ENCODE measurements around the gene NCAPH2.

GRCh38 chr22:50483977-50484853, 23.8 kb upstream of the NCAPH2 start:
- TF ChIP-seq ATF2 (IDR thresholded peaks at IDR 0.05; ENCODE audit: low read length) (no peak), CEBPB (IDR thresholded peaks at IDR 0.05; ENCODE audit: low read depth, low read length) (no peak), POLR2A (IDR thresholded peaks at IDR 0.05; ENCODE audit: control extremely low read depth in 1 of 2, low read depth in 2 of 2, low read length in 2 of 2) (no peak), RBBP5 (IDR thresholded peaks at IDR 0.05; ENCODE audit: borderline replicate concordance, low read depth, low read length) (no peak), CTCF (IDR thresholded peaks at IDR 0.05; ENCODE audit: control extremely low read depth in 1 of 3, insufficient read depth in 1 of 3, low read depth in 1 of 3, low read length in 3 of 3) (no peak), CREB1 (IDR thresholded peaks at IDR 0.05) (no peak), EGR1 (IDR thresholded peaks at IDR 0.05; ENCODE audit: borderline replicate concordance, low read depth, low read length) (no peak), SP1 (IDR thresholded peaks at IDR 0.05; ENCODE audit: low read depth, low read length) (no peak), ZNF274 (IDR thresholded peaks at IDR 0.05; ENCODE audit: borderline replicate concordance, extremely low read depth, low read length) (no peak), MAX (IDR thresholded peaks at IDR 0.05) (no peak), YY1 (IDR thresholded peaks at IDR 0.05; ENCODE audit: low read depth, low read length) (no peak)

Measured in H1 (cell line).